ENCODE data around the gene CPT1C. TPM values are rescaled to one million over a fixed set of nuclear protein-coding genes. Genes with fewer than 3 reads are reported as not detected.

Gene CPT1C
- total and polyA plus RNA-seq, 2 of the 8 experiments (the other 6 are each of a cell fraction or from before 2014, with no cell fraction given): 79.6 to 91.8 TPM

GRCh38 chr19:49645995-49646394 lies 44.9 kb upstream of the CPT1C start (continued):
- TF ChIP-seq GABPA (IDR thresholded peaks at IDR 0.05; ENCODE audit: borderline replicate concordance, insufficient read depth, low read length): no peak
- TF ChIP-seq RAD21 (IDR thresholded peaks at IDR 0.05 in 1 of 2, conservative IDR thresholded peaks at IDR 0.05 in 1 of 2; ENCODE audit: low read depth in 2 of 2, low read length in 2 of 2): no peak
- TF ChIP-seq MAX (IDR thresholded peaks at IDR 0.05): no peak
- no peak for TF ChIP-seq CREB1 (IDR thresholded peaks at IDR 0.05)

Data from H1 (cell line).